HEK293T (cell line): ENCODE measurements around the gene SMCR8.
"Not testable (repeated sequence)": the region's sequence is repeated elsewhere in the genome, so short reads cannot be mapped to it uniquely, and the experiment has no call there.

Experiments used
- CTCF ChIA-PET: fragments of 350-600 bp; formaldehyde crosslinking; extraction: SDS; loops from one replicate; lab custom pipeline; 2021; ENCODE audit warnings: antibody characterized with exemption, inconsistent platforms; lab: Yijun Ruan, JAX
- POLR2A ChIA-PET: fragments of 350-600 bp; formaldehyde crosslinking; extraction: SDS; loops from one replicate; lab custom pipeline; 2020; ENCODE audit warnings: antibody characterized with exemption, inconsistent platforms; lab: Yijun Ruan, JAX
- DNase-seq: peaks from one replicate; pipeline ENCODE4 v3.0.0; 2012; ENCODE audit warnings: mixed read lengths; ENCODE audit errors: extremely low spot score
- ARNT ChIP-seq: fragments of 450-650 bp; IDR thresholded peaks from 2 replicates; pipeline ENCODE4 v1.6.1; 2017; ENCODE audit warnings: mild to moderate bottlenecking
- BHLHE40 ChIP-seq: fragments of 450-650 bp; IDR thresholded peaks from 2 replicates; pipeline ENCODE4 v1.6.1; 2016; ENCODE audit warnings: mild to moderate bottlenecking, moderate library complexity, borderline replicate concordance
- CTBP1 ChIP-seq: fragments of 450-650 bp; IDR thresholded peaks from 2 replicates; pipeline ENCODE4 v1.6.1; 2016; ENCODE audit warnings: borderline replicate concordance
- ELF4 ChIP-seq: fragments of 450-650 bp; IDR thresholded peaks from 2 replicates; pipeline ENCODE4 v1.6.1; 2017; ENCODE audit warnings: antibody characterized with exemption
- FOXA1 ChIP-seq: fragments of 450-650 bp; IDR thresholded peaks from 2 replicates; pipeline ENCODE4 v1.6.1; 2016; ENCODE audit warnings: mild to moderate bottlenecking
- FOXK2 ChIP-seq: fragments of 450-650 bp; IDR thresholded peaks from 2 replicates; pipeline ENCODE4 v1.6.1; 2016; ENCODE audit warnings: mild to moderate bottlenecking
- FOXM1 ChIP-seq: fragments of 450-650 bp; IDR thresholded peaks from 2 replicates; pipeline ENCODE4 v1.6.1; 2017; ENCODE audit warnings: mild to moderate bottlenecking, borderline replicate concordance
- HDGF ChIP-seq: fragments of 450-650 bp; IDR thresholded peaks from 2 replicates; pipeline ENCODE4 v1.6.1; 2017; ENCODE audit warnings: antibody characterized with exemption, borderline replicate concordance
- L3MBTL2 ChIP-seq: fragments of 450-650 bp; conservative IDR thresholded peaks from 2 replicates; pipeline ENCODE4 v1.6.1; 2016; ENCODE audit warnings: mild to moderate bottlenecking
- LEF1 ChIP-seq: fragments of 450-650 bp; IDR thresholded peaks from 2 replicates; pipeline ENCODE4 v1.6.1; 2017; ENCODE audit warnings: mild to moderate bottlenecking, borderline replicate concordance
- NFRKB ChIP-seq: fragments of 450-650 bp; IDR thresholded peaks from 2 replicates; pipeline ENCODE4 v1.6.1; 2016; ENCODE audit warnings: mild to moderate bottlenecking, moderate library complexity
- PKNOX1 ChIP-seq: fragments of 450-650 bp; IDR thresholded peaks from 2 replicates; pipeline ENCODE4 v1.6.1; 2016
- SP1 ChIP-seq: fragments of 450-650 bp; IDR thresholded peaks from 2 replicates; pipeline ENCODE4 v1.6.1; 2017
- SUZ12 ChIP-seq: fragments of 450-650 bp; IDR thresholded peaks from 2 replicates; pipeline ENCODE4 v1.6.1; 2016; ENCODE audit warnings: mild to moderate bottlenecking
- TARDBP ChIP-seq: fragments of 450-650 bp; IDR thresholded peaks from 2 replicates; pipeline ENCODE4 v1.6.1; 2016
- ZNF384 ChIP-seq: fragments of 450-650 bp; IDR thresholded peaks from 2 replicates; pipeline ENCODE4 v1.6.1; 2016

Gene SMCR8

GRCh38 chr17:18280249-18280648 lies 34.8 kb upstream of the SMCR8 start:
- ChIA-PET CTCF (no interaction called here), POLR2A (interaction anchor here (2.0 kb wide), 1 partner anchor 12 kb away, joined by 6 read pairs; no protein-coding TSS in a partner anchor)
- DNase-seq = no peak
- TF ChIP-seq PKNOX1 (no peak), ELF4 (no peak), L3MBTL2 (no peak), FOXK2 (no peak)

- no peak for TF ChIP-seq PKNOX1
- no peak for TF ChIP-seq FOXK2
- no peak for TF ChIP-seq ARNT
- no peak for TF ChIP-seq FOXA1
- no peak for TF ChIP-seq CTBP1
- no peak for TF ChIP-seq ZNF384
- TF ChIP-seq ELF4 = no peak
- no peak for TF ChIP-seq LEF1
- TF ChIP-seq SUZ12 = no peak
- no peak for TF ChIP-seq SP1
- no peak for TF ChIP-seq NFRKB
- TF ChIP-seq FOXM1 = no peak
- TF ChIP-seq BHLHE40 = no peak
- TF ChIP-seq HDGF = no peak
- no peak for TF ChIP-seq TARDBP
- TF ChIP-seq L3MBTL2 = no peak
- CTCF ChIA-PET = no interaction called here
- POLR2A ChIA-PET = interaction anchor here (2.0 kb wide), 1 partner anchor 13 kb away, joined by 6 read pairs; no protein-coding TSS in a partner anchor
- no peak for DNase-seq
These were observed 34.2 kb upstream of the SMCR8 start for GRCh38 chr17:18280766-18281371.

- no peak for DNase-seq
- POLR2A ChIA-PET = interaction anchor here (2.0 kb wide), 1 partner anchor 14 kb away, joined by 6 read pairs; no protein-coding TSS in a partner anchor
- CTCF ChIA-PET = no interaction called here
- no peak for TF ChIP-seq FOXM1
- TF ChIP-seq SP1 = no peak
- no peak for TF ChIP-seq BHLHE40
- TF ChIP-seq ZNF384 = no peak
- no peak for TF ChIP-seq FOXK2
- TF ChIP-seq ARNT = no peak
- TF ChIP-seq SUZ12 = no peak
These were observed 33.3 kb upstream of the SMCR8 start for GRCh38 chr17:18281788-18282187.

GRCh38 chr17:18285296-18285695 lies 29.8 kb upstream of the SMCR8 start:
- ChIA-PET CTCF (no interaction called here), POLR2A (interaction anchor here (0.8 to 1.4 kb wide), 3 partner anchors 9 to 29 kb away, joined by 3 to 8 read pairs (median 3); partner anchors contain the start of genes SMCR8 and TOP3A)

GRCh38 chr17:18291718-18292540 lies 23.2 kb upstream of the SMCR8 start:
- POLR2A ChIA-PET = no interaction called here
- TF ChIP-seq ARNT (no peak), HDGF (no peak), L3MBTL2 (no peak), PKNOX1 (no peak)
- DNase-seq = no peak
- CTCF ChIA-PET = no interaction called here

More at GRCh38 chr17:18285296-18285695, 29.8 kb upstream of the SMCR8 start:
- no peak for DNase-seq
- TF ChIP-seq L3MBTL2 = no peak
- TF ChIP-seq ARNT = no peak
- no peak for TF ChIP-seq FOXK2
- no peak for TF ChIP-seq LEF1
- TF ChIP-seq FOXA1 = no peak
- no peak for TF ChIP-seq ZNF384
- TF ChIP-seq PKNOX1 = no peak

GRCh38 chr17:18298061-18298460 lies 17.0 kb upstream of the SMCR8 start:
- CTCF ChIA-PET, POLR2A ChIA-PET, DNase-seq: not testable (repeated sequence)
